Right renal pelvis (tissue), 4 donors: ENCODE results near the gene KLHL33. TPM values are rescaled to one million over a fixed set of nuclear protein-coding genes. Genes with fewer than 3 reads are reported as not detected.

Experiments used
- DNase-seq, 4 donors: peaks; one replicate each; pipeline ENCODE4 v3.0.0-alpha.2; 2013; ENCODE audit warnings: low read depth in 4 of 4, low spot score in 3 of 4, missing footprints in 1 of 4
- polyA plus RNA-seq, 4 donors: library from polyadenylated mRNA; unstranded; fragments of 120-200 nt; gene quantifications; one replicate each; pipeline ENCODE4 v1.2.1, GENCODE V29; 2013; ENCODE audit not compliant: insufficient read length in 4 of 4

KLHL33 gene
- polyA plus RNA-seq, result under 1 TPM; 0.30 to 0.54 (median 0.49) TPM

GRCh38 chr14:20435582-20436362, at the start of gene KLHL33:
KLHL33 (minus strand) TSS chr14:20436166; CDS start chr14:20435811, 355 bp downstream.
- DNase-seq, result no peak

GRCh38 chr14:20482382-20482781, 46.4 kb upstream of the KLHL33 start:
- DNase-seq, result no peak

GRCh38 chr14:20478894-20479293, 42.9 kb upstream of the KLHL33 start:
- no peak for DNase-seq

- DNase-seq, result no peak
Measured at GRCh38 chr14:20477211-20477876, 41.4 kb upstream of the KLHL33 start.

- DNase-seq, result no peak
Measured at GRCh38 chr14:20476776-20477175, 40.8 kb upstream of the KLHL33 start.

GRCh38 chr14:20472536-20473169, 36.7 kb upstream of the KLHL33 start:
- no peak for DNase-seq

GRCh38 chr14:20470603-20470901, 34.6 kb upstream of the KLHL33 start:
- DNase-seq, result no peak

GRCh38 chr14:20469890-20470602, 34.1 kb upstream of the KLHL33 start:
- peak in 2 of 4 donors; percentile 18 to 41 for DNase-seq

GRCh38 chr14:20469242-20469889, 33.4 kb upstream of the KLHL33 start, which contains the start of gene PNP:
PNP (plus strand) TSS chr14:20469406; CDS start chr14:20469525, 119 bp downstream.
- peak in 2 of 4 donors; percentile 62 to 72 for DNase-seq

- DNase-seq, result no peak
Measured at GRCh38 chr14:20468764-20469241, 32.8 kb upstream of the KLHL33 start.

GRCh38 chr14:20461225-20462141, 25.5 kb upstream of the KLHL33 start, which contains the start of gene PIP4P1:
PIP4P1 (minus strand) TSS chr14:20461434; CDS start chr14:20461325, 109 bp downstream.
- peak; percentile 95 to 99 (median 99) for DNase-seq

GRCh38 chr14:20460458-20461224, 24.7 kb upstream of the KLHL33 start:
- DNase-seq, result peak in 1 of 4 donors; percentile 5

- no peak for DNase-seq
Measured at GRCh38 chr14:20458031-20458789, 22.2 kb upstream of the KLHL33 start.

GRCh38 chr14:20456971-20457370, 21.0 kb upstream of the KLHL33 start:
- DNase-seq, result no peak

GRCh38 chr14:20455355-20456300, 19.7 kb upstream of the KLHL33 start:
- no peak for DNase-seq
